ENCODE results near the gene ROCK2. TPM values are rescaled to one million over a fixed set of nuclear protein-coding genes. Genes with fewer than 3 reads are reported as not detected.

ROCK2 gene
- total RNA-seq, 1 donor from 2014 or later = 45.4 TPM

- H3K27me3 Mint-ChIP-seq (ENCODE audit: low read depth) = peaks cover 24% of the 10 kb centered on the region
- no peaks in the 10 kb centered on the region for H3K9me3 Mint-ChIP-seq
- no peak overlapping the region for H3K4me3 Mint-ChIP-seq
- DNase-seq (ENCODE audit: low spot score in 2 of 2, unreplicated experiment in 2 of 2) = no peak
- TF ChIP-seq, protein P1, sequence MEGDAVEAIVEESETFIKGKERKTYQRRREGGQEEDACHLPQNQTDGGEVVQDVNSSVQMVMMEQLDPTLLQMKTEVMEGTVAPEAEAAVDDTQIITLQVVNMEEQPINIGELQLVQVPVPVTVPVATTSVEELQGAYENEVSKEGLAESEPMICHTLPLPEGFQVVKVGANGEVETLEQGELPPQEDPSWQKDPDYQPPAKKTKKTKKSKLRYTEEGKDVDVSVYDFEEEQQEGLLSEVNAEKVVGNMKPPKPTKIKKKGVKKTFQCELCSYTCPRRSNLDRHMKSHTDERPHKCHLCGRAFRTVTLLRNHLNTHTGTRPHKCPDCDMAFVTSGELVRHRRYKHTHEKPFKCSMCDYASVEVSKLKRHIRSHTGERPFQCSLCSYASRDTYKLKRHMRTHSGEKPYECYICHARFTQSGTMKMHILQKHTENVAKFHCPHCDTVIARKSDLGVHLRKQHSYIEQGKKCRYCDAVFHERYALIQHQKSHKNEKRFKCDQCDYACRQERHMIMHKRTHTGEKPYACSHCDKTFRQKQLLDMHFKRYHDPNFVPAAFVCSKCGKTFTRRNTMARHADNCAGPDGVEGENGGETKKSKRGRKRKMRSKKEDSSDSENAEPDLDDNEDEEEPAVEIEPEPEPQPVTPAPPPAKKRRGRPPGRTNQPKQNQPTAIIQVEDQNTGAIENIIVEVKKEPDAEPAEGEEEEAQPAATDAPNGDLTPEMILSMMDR (IDR thresholded peaks at IDR 0.05; ENCODE audit: unreplicated experiment) = no peak
- no peak overlapping the region for H3K27ac Mint-ChIP-seq
- no peaks in the 10 kb centered on the region for H3K36me3 Mint-ChIP-seq
- peaks cover 4% of the 10 kb centered on the region for H3K4me1 Mint-ChIP-seq
Measured at GRCh38 chr2:11142987-11143386, 201.4 kb downstream of the ROCK2 start.

DNA sequence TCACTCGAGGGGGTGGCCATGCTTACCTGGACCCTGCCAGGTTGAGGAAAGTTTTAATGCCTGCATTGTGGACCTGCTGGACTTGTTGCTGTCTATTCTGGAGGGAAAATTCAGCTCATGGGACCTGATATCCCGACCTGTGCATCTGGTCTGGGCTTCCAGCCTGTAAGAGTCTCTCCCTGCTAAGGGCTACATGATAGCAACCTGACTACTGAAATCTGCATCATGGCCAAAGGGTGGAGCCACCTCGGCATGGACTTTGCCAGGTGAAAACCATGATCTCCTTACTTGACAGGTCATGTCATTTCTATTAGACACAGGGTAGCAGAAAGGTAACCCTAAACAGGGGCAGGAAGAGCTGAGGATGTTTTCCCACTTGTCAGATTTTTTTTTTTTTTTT is 202.1 kb downstream of the ROCK2 start:
- Mint-ChIP-seq H3K27me3 (ENCODE audit: low read depth) (peaks cover 27% of the 10 kb centered on the region), H3K4me1 (peaks cover 4% of the 10 kb centered on the region), H3K27ac (no peak overlapping the region), H3K36me3 (no peaks in the 10 kb centered on the region), H3K4me3 (no peak overlapping the region), H3K9me3 (no peaks in the 10 kb centered on the region)
- TF ChIP-seq, protein P1 (IDR thresholded peaks at IDR 0.05; ENCODE audit: unreplicated experiment) = no peak
- no peak for DNase-seq (ENCODE audit: low spot score in 2 of 2, unreplicated experiment in 2 of 2)

GRCh38 chr2:11141319-11141718 is 203.1 kb downstream of the ROCK2 start:
- peaks cover 32% of the 10 kb centered on the region for H3K27me3 Mint-ChIP-seq (ENCODE audit: low read depth)
- no peak overlapping the region for H3K27ac Mint-ChIP-seq
- no peak for DNase-seq (ENCODE audit: low spot score in 2 of 2, unreplicated experiment in 2 of 2)
- H3K9me3 Mint-ChIP-seq = no peaks in the 10 kb centered on the region
- H3K4me1 Mint-ChIP-seq = peaks cover 4% of the 10 kb centered on the region
- no peak overlapping the region for H3K4me3 Mint-ChIP-seq
- TF ChIP-seq, protein P1 (IDR thresholded peaks at IDR 0.05; ENCODE audit: unreplicated experiment) = no peak
- no peaks in the 10 kb centered on the region for H3K36me3 Mint-ChIP-seq

- no peak overlapping the region for H3K27ac Mint-ChIP-seq
- H3K27me3 Mint-ChIP-seq (ENCODE audit: low read depth) = peaks cover 34% of the 10 kb centered on the region
- no peak for DNase-seq (ENCODE audit: low spot score in 2 of 2, unreplicated experiment in 2 of 2)
- TF ChIP-seq, protein P1 (IDR thresholded peaks at IDR 0.05; ENCODE audit: unreplicated experiment) = no peak
- H3K36me3 Mint-ChIP-seq = no peaks in the 10 kb centered on the region
- peaks cover 4% of the 10 kb centered on the region for H3K4me1 Mint-ChIP-seq
- no peaks in the 10 kb centered on the region for H3K9me3 Mint-ChIP-seq
- H3K4me3 Mint-ChIP-seq = no peak overlapping the region
Measured at GRCh38 chr2:11140492-11140891, 203.9 kb downstream of the ROCK2 start.

- Mint-ChIP-seq H3K36me3 (no peaks in the 10 kb centered on the region), H3K9me3 (no peaks in the 10 kb centered on the region), H3K27ac (no peak overlapping the region), H3K27me3 (ENCODE audit: low read depth) (peaks cover 17% of the 10 kb centered on the region), H3K4me1 (peaks cover 15% of the 10 kb centered on the region), H3K4me3 (no peak overlapping the region)
- no peak for DNase-seq (ENCODE audit: low spot score in 2 of 2, unreplicated experiment in 2 of 2)
- TF ChIP-seq, protein P1 (IDR thresholded peaks at IDR 0.05; ENCODE audit: unreplicated experiment) = no peak
Measured at GRCh38 chr2:11134349-11134748, 210.1 kb downstream of the ROCK2 start.

GRCh38 chr2:11133936-11134320 is 210.5 kb downstream of the ROCK2 start:
- no peak for DNase-seq (ENCODE audit: low spot score in 2 of 2, unreplicated experiment in 2 of 2)
- peaks cover 15% of the 10 kb centered on the region for H3K4me1 Mint-ChIP-seq
- TF ChIP-seq, protein P1 (IDR thresholded peaks at IDR 0.05; ENCODE audit: unreplicated experiment) = no peak
- no peaks in the 10 kb centered on the region for H3K9me3 Mint-ChIP-seq
- H3K27ac Mint-ChIP-seq = no peak overlapping the region
- no peak overlapping the region for H3K4me3 Mint-ChIP-seq
- H3K27me3 Mint-ChIP-seq (ENCODE audit: low read depth) = peaks cover 17% of the 10 kb centered on the region
- H3K36me3 Mint-ChIP-seq = no peaks in the 10 kb centered on the region

Measured in mesothelial cell of epicardium (in vitro differentiated cells).